Measurements from ENCODE around the gene PAN3. TPM values are rescaled to one million over a fixed set of nuclear protein-coding genes. Genes with fewer than 3 reads are reported as not detected.
A peak's percentile ranks its signal among the peaks of the same experiment; 100 is the strongest.

PAN3 gene
- total and polyA plus RNA-seq, 2 of the 8 experiments (the other 6 are each of a cell fraction or from before 2014, with no cell fraction given), result 12.7 to 39.3 TPM

DNA sequence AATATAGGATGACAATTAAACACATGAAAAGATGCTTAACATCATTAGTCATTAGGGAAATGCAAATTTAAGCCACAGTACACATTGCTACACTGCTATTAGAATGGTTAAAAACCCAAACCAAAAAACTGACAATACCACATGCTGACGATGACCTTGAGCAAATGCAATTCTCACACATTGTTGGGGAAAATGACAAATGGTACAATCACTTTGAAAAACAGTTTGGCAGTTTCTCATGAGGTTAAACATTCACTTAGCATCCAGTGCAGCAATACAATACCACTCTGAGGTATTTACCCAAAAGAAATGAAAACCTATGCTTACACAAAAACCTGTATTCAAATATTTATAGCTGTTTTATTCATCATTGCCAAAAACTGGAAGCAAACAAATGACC, 49.3 kb upstream of the PAN3 start:
- WGBS, 2 experiments (ENCODE audit: extremely low coverage in 1 of 2, insufficient coverage in 1 of 2, insufficient read length in 1 of 2, insufficient replicate concordance in 2 of 2, low coverage in 1 of 2, low lambda C conversion rate in 2 of 2, missing lambda C conversion rate in 1 of 2), result 85% methylated on average over 1 of the region's 1 CpG; no CpG with 5 or more reads in 1 of the 2 experiments
- FAIRE-seq, result peak; percentile 71
- POLR2A ChIA-PET (ENCODE audit: partially characterized antibody), result no interaction called here

More for the DNA sequence above, 49.3 kb upstream of the PAN3 start:
- Histone ChIP-seq H3K4me3 (ENCODE audit: extremely low read depth in 1 of 4, insufficient read depth in 2 of 4, low read depth in 3 of 4, low read length in 4 of 4) (no peak overlapping the region), H3K56ac (replicated peaks; ENCODE audit: insufficient read length, low read depth, low read length) (no peak overlapping the region), H3K14ac (ENCODE audit: insufficient read length) (no peak overlapping the region), H2AK5ac (ENCODE audit: low read depth, low read length) (no peak overlapping the region), H2BK120ac (replicated peaks; ENCODE audit: low read depth, low read length) (no peak overlapping the region), H2BK5ac (ENCODE audit: low read depth, low read length) (no peak overlapping the region), H3K23ac (ENCODE audit: insufficient read length) (no peak overlapping the region), H3K79me1 (ENCODE audit: low read depth, low read length) (no peaks in the 10 kb centered on the region), H3K9me3 (ENCODE audit: insufficient read depth in 2 of 2, low read depth in 1 of 2, low read length in 1 of 2) (no peaks in the 10 kb centered on the region), H2AFZ (ENCODE audit: low read length) (no peak overlapping the region), H2BK20ac (ENCODE audit: low read length) (no peak overlapping the region), H3K9ac (replicated peaks in 1 of 4; ENCODE audit: extremely low read depth in 1 of 4, low read depth in 3 of 4, low read length in 3 of 4) (no peak overlapping the region), H2BK12ac (ENCODE audit: low read depth, low read length) (no peak overlapping the region), H2BK15ac (ENCODE audit: low read length) (no peak overlapping the region), H3K23me2 (ENCODE audit: low read depth, low read length) (no peaks in the 10 kb centered on the region; the same call in 1 of the 2 replicates), H4K91ac (replicated peaks; ENCODE audit: insufficient read length, low read length) (no peak overlapping the region), H3K36me3 (ENCODE audit: control insufficient read depth in 2 of 4, insufficient read depth in 4 of 4, low read length in 3 of 4) (no peaks in the 10 kb centered on the region), H3K27me3 (replicated peaks in 1 of 4; ENCODE audit: control insufficient read depth in 3 of 4, extremely low read depth in 1 of 4, insufficient read depth in 3 of 4, low read length in 3 of 4) (no peaks in the 10 kb centered on the region; a peak in 1 of 7 replicates), H3K4me2 (ENCODE audit: insufficient read depth in 1 of 2, low read depth in 2 of 2, low read length in 2 of 2) (no peak overlapping the region), H4K20me1 (replicated peaks in 1 of 2; ENCODE audit: control insufficient read depth in 1 of 2, insufficient read depth in 2 of 2, low read length in 2 of 2) (no peaks in the 10 kb centered on the region), H3K4me1 (replicated peaks in 1 of 4; ENCODE audit: control insufficient read depth in 3 of 4, insufficient read depth in 4 of 4, low read length in 3 of 4) (no peaks in the 10 kb centered on the region), H3K18ac (ENCODE audit: extremely low read depth, low read length) (no peak overlapping the region), H3K27ac (ENCODE audit: low read depth, low read length) (no peak overlapping the region), H4K5ac (ENCODE audit: insufficient read length, low read depth, low read length) (no peak overlapping the region), H3K79me2 (ENCODE audit: control insufficient read depth in 1 of 2, insufficient read depth in 2 of 2, low read length in 2 of 2) (no peaks in the 10 kb centered on the region), H3K4ac (replicated peaks; ENCODE audit: insufficient read length, low read depth, low read length) (no peak overlapping the region), H4K8ac (ENCODE audit: extremely low read depth, insufficient read depth, low read length) (no peak overlapping the region)
- CTCF ChIA-PET (ENCODE audit: partially characterized antibody), result no interaction called here
- no peak for DNase-seq (ENCODE audit: low read depth in 1 of 2, low spot score in 2 of 2)
- no peak for TF ChIP-seq RAD21 (IDR thresholded peaks at IDR 0.05 in 1 of 2, conservative IDR thresholded peaks at IDR 0.05 in 1 of 2; ENCODE audit: low read depth in 2 of 2, low read length in 2 of 2)
- TF ChIP-seq RFX5 (IDR thresholded peaks at IDR 0.05; ENCODE audit: borderline replicate concordance, low read depth, low read length), result no peak
- TF ChIP-seq JUND (IDR thresholded peaks at IDR 0.05; ENCODE audit: low read length), result no peak
- no peak for TF ChIP-seq CHD1 (IDR thresholded peaks at IDR 0.05; ENCODE audit: low read depth, low read length)
- TF ChIP-seq POLR2A (IDR thresholded peaks at IDR 0.05; ENCODE audit: control extremely low read depth in 1 of 2, low read depth in 2 of 2, low read length in 2 of 2), result no peak
- no peak for TF ChIP-seq CHD2 (IDR thresholded peaks at IDR 0.05; ENCODE audit: low read length)
- TF ChIP-seq GTF2F1 (IDR thresholded peaks at IDR 0.05; ENCODE audit: borderline replicate concordance, low read depth, low read length), result no peak
- TF ChIP-seq, protein P1, sequence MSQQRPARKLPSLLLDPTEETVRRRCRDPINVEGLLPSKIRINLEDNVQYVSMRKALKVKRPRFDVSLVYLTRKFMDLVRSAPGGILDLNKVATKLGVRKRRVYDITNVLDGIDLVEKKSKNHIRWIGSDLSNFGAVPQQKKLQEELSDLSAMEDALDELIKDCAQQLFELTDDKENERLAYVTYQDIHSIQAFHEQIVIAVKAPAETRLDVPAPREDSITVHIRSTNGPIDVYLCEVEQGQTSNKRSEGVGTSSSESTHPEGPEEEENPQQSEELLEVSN (IDR thresholded peaks at IDR 0.05), result no peak
- TF ChIP-seq EP300 (IDR thresholded peaks at IDR 0.05; ENCODE audit: borderline replicate concordance in 1 of 2, low read depth in 2 of 2, low read length in 2 of 2), result no peak
- TF ChIP-seq TBP (IDR thresholded peaks at IDR 0.05; ENCODE audit: low read depth, low read length), result no peak
